Kidney epithelial cell (primary cell): ENCODE data around the gene ALDH1A1. TPM values are rescaled to one million over a fixed set of nuclear protein-coding genes. Genes with fewer than 3 reads are reported as not detected.
A peak's percentile ranks its signal among the peaks of the same experiment; 100 is the strongest.

ENCODE experiments used
- DNase-seq: peaks from one replicate; pipeline ENCODE4 v3.0.0-alpha.2; 2010; ENCODE audit warnings: low read depth
- H3K27me3 ChIP-seq: 2 replicates; pipeline ENCODE4 v1.6.0; 2011; ENCODE audit warnings: low read length; ENCODE audit not compliant: control insufficient read depth, insufficient read depth
- H3K36me3 ChIP-seq: 2 replicates; pipeline ENCODE4 v1.5.1; 2011; ENCODE audit warnings: low read length; ENCODE audit not compliant: control insufficient read depth, insufficient read depth
- H3K4me3 ChIP-seq: 2 replicates; pipeline ENCODE4 v1.5.1; 2011; ENCODE audit warnings: low read depth, mild to moderate bottlenecking, control low read depth, low read length
- total RNA-seq: library from RNA; depleted of rRNA; stranded (reverse); fragments of >200 nt; gene quantifications from 2 replicates; pipeline ENCODE4 v1.2.3, GENCODE V29; 2015
- TF ChIP-seq, protein P1 (sequence below): IDR thresholded peaks from 2 replicates; pipeline ENCODE4 v1.5.1; 2011; ENCODE audit warnings: mild to moderate bottlenecking, moderate library complexity, low read length, control low read depth, inconsistent platforms; ENCODE audit not compliant: insufficient read depth, poor library complexity, severe bottlenecking

The ALDH1A1 gene
- total RNA-seq, 1 donor from 2014 or later = 3.6 TPM

- no peaks in the 10 kb centered on the region for H3K36me3 ChIP-seq
- no peak overlapping the region for H3K4me3 ChIP-seq
- DNase-seq = peak; percentile 16
- TF ChIP-seq, protein P1, sequence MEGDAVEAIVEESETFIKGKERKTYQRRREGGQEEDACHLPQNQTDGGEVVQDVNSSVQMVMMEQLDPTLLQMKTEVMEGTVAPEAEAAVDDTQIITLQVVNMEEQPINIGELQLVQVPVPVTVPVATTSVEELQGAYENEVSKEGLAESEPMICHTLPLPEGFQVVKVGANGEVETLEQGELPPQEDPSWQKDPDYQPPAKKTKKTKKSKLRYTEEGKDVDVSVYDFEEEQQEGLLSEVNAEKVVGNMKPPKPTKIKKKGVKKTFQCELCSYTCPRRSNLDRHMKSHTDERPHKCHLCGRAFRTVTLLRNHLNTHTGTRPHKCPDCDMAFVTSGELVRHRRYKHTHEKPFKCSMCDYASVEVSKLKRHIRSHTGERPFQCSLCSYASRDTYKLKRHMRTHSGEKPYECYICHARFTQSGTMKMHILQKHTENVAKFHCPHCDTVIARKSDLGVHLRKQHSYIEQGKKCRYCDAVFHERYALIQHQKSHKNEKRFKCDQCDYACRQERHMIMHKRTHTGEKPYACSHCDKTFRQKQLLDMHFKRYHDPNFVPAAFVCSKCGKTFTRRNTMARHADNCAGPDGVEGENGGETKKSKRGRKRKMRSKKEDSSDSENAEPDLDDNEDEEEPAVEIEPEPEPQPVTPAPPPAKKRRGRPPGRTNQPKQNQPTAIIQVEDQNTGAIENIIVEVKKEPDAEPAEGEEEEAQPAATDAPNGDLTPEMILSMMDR = no peak
- no peaks in the 10 kb centered on the region for H3K27me3 ChIP-seq
Observed at GRCh38 chr9:72894342-72894741, 58.5 kb downstream of the ALDH1A1 start.

DNA sequence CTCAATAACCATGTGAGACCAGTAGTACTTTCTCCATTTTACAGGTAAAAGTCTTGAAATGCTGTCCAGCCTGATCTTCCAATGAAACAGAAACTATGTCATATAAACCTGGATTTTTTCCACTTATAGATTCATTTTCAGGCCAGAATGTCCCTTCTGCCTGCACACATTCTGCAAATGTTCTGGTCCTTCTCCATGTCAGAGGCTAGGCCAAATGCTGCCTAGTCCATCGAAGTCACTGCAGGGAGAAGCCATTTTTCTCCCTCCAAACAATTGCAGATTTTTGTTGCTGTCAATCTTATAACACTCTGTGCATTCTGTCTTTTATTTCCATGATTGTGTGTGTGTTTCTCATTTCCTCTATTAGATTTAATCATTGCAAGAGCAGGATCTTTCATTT is 59.4 kb downstream of the ALDH1A1 start:
- no peak overlapping the region for H3K4me3 ChIP-seq
- TF ChIP-seq, protein P1 = no peak
- no peaks in the 10 kb centered on the region for H3K27me3 ChIP-seq

DNA sequence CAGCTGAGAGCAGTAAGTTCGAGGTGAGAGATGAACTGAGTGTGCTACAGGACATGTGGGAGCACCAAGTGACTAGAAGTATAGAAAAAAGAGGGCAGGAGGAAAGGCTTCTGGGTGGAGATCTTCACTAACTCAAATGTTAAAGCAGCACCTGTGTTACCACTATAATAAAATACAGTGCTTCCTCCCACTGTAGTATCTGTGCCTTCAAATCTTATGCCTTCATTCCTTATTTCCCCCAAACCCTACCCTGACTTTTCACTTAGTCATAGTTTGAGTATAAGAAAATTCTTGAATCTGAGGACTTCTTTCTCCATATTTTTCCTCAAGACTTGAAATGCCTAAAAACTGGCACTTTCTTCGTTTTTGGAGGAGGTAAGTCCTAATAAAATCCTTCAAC is 61.8 kb downstream of the ALDH1A1 start:
- Histone ChIP-seq H3K36me3 (no peaks in the 10 kb centered on the region), H3K4me3 (no peak overlapping the region), H3K27me3 (no peaks in the 10 kb centered on the region)
- TF ChIP-seq, protein P1 = no peak
- DNase-seq = no peak

More for the DNA sequence above, 59.4 kb downstream of the ALDH1A1 start:
- no peak for DNase-seq
- H3K36me3 ChIP-seq = no peaks in the 10 kb centered on the region

DNA sequence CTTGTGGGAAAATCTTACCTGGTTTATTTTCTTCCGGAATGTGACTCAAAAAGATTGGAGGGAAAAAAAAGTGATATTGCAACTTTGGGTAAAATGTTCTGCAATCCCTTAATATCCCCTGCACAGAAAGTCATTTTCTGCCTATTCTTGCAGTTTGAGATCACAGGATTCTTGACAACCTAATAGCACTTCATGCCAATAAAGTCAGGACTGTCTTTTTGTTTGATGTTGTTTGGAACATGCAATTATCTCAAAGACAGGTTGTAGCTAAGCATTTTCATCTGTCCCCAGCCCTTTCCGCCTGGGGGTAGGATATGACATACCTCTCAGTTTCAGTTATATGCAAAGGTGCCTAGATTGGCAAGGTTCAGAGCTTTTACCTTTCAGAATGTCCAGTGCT is 63.9 kb downstream of the ALDH1A1 start:
- no peaks in the 10 kb centered on the region for H3K27me3 ChIP-seq
- TF ChIP-seq, protein P1 = no peak
- DNase-seq = no peak
- no peak overlapping the region for H3K4me3 ChIP-seq
- no peaks in the 10 kb centered on the region for H3K36me3 ChIP-seq

- DNase-seq = no peak
- H3K36me3 ChIP-seq = no peaks in the 10 kb centered on the region
- no peak overlapping the region for H3K4me3 ChIP-seq
- TF ChIP-seq, protein P1 = no peak
- H3K27me3 ChIP-seq = no peaks in the 10 kb centered on the region
Observed at GRCh38 chr9:72888067-72888466, 64.8 kb downstream of the ALDH1A1 start.

GRCh38 chr9:72886386-72886785 is 66.5 kb downstream of the ALDH1A1 start:
- no peak for DNase-seq
- TF ChIP-seq, protein P1 = no peak
- no peaks in the 10 kb centered on the region for H3K36me3 ChIP-seq
- H3K4me3 ChIP-seq = no peak overlapping the region
- no peaks in the 10 kb centered on the region for H3K27me3 ChIP-seq
